HTERT RPE-1 (cell line): ENCODE measurements around the gene CLIP2.
"Not testable (repeated sequence)": the region's sequence is repeated elsewhere in the genome, so short reads cannot be mapped to it uniquely, and the experiment has no call there.

Experiments used
- in situ Hi-C: fragments of 300-500 bp; cut with MboI; formaldehyde crosslinking; loops from 4 replicates; pipeline ENCODE4 v1.14.3; 2020; ENCODE audit warnings: low sequenced_read_pairs

CLIP2 gene

DNA sequence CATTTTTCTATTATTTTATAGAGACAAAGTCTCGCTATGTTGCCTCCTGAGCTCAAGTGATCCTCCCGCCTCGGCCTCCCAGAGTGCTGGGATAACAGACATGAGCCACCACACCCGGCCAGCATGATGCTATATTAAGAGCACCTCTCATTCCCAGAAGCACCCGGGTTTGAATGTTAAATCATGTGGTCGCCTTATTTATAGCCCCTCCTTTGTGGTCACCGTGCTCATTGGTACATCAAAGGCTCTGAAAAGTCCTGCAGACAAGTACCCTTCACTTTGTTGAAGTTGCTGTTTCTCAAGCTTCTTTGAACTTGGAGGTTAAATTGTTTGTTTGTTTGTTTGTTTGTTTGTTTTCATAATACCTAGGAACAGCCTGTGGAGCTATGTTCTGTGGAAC lies 40.0 kb downstream of the CLIP2 start:
- in situ Hi-C loops, result no loop called here

DNA sequence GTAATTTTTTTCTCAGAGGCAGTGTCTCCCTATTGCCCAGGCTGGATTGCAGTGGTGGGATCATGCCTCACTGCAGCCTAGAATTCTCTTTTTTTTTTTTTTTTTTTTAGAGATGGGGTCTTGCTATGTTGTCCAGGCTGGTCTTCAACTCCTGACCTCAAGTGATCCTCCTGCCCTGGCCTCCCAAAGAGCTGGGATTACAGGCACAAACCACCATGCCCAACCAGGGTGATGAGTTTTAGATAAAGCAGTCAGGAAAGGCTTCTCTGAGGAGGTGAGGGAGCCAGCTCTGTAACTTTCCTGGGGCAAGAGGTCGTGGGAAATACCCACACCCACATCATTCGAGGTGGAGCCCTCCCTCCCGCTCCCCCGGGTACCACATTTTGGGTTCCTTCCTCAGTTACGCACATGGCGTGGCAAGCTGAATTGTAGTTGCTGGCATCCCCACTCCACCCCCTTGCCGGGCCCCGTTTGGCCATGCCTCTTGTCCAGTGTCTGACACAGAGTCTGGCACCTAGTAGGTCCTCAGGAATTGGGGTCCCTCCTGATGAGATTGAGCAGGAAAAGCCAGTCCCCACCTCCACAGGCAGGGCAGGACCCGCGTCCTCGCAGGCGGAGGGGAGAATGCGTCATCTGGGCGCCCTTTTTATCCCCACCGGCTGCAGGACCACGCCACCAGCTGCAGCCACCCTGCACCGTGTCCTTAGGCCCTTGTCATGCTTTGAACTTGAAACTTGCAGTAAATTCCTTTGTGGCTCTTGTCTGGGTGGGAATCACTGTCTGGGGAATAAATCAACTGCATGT lies 43.4 kb downstream of the CLIP2 start:
- in situ Hi-C loops, result no loop called here

DNA sequence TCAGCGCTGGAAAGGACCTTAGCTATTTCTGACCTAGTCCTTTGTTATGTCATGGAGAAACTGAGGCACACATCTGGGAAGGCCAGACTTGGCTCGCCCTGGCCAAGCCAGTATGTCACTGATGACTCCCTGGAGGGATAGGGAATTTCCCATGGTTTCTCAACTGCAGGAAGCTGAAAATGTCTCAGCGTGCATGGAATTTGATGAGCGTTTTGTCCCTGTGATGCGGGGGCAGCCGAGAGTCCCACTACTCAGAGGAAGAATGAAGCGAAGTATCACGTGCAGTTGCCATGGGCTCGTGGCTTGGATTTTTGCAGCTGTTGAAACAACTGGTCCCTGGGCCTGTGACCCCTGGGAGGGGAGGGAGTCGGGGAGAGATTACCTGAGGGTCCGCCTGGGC lies 44.8 kb downstream of the CLIP2 start:
- in situ Hi-C loops, result no loop called here

DNA sequence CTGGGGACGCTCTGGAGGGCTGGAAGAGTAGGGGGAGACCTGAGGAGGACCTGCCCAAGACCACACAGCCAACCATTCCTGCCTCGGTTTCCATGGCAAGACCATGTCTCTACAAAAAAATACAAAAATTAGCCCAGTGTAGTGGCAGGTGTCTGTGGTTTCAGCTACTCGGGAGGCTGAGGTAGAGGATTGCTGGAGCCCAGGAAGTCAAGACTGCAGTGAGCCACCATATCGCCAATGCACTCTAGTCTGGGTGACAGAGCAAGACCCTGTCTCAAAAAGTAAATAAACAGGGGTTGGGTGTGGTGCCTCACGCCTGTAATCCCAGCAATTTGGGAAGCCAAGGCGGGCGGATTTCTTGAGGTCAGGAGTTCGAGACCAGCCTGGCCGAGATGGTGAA lies 48.7 kb downstream of the CLIP2 start:
- in situ Hi-C loops, result no loop called here

DNA sequence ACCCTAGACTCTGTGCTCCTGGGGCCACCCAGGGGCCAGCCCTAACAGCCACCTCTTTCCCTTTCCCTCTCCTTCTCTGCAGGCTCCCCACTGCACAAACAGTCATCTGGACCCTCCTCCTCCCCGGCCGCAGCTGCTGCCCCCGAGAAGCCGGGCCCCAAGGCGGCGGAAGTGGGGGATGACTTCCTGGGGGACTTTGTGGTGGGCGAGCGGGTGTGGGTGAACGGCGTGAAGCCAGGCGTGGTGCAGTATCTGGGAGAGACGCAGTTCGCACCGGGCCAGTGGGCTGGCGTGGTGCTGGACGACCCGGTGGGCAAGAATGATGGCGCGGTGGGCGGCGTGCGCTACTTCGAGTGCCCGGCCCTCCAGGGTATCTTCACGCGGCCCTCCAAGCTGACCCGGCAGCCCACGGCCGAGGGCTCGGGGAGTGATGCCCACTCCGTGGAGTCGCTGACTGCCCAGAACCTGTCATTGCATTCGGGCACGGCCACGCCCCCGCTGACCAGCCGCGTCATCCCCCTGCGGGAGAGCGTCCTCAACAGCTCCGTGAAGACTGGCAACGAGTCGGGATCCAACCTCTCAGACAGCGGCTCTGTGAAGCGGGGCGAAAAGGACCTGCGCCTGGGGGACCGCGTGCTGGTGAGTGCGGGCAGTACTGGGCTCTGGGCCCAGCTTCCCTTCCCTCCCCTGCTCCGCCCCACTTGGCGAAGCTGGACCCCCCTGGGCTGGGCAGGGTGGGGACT lies 49.3 kb downstream of the CLIP2 start:
- in situ Hi-C loops, result no loop called here

DNA sequence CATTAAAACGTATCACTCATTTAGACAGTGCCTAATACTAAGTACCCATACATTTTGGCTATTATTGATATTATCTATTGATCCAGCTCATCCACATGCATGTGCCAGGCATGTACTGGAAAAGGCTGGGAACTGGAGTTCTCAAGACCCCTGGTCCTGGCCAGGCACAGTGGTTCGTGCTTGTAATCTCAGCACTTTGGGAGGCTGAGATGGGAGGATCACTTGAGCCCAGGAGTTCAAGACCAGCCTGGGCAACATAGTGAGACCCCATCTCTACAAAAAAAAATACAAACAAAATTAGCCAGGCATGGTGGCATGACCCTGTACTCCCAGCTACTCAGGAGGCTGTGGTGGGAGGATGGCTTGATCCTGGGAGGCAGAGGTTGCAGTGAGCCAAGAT lies 50.4 kb downstream of the CLIP2 start:
- in situ Hi-C loops, result not testable (repeated sequence)

DNA sequence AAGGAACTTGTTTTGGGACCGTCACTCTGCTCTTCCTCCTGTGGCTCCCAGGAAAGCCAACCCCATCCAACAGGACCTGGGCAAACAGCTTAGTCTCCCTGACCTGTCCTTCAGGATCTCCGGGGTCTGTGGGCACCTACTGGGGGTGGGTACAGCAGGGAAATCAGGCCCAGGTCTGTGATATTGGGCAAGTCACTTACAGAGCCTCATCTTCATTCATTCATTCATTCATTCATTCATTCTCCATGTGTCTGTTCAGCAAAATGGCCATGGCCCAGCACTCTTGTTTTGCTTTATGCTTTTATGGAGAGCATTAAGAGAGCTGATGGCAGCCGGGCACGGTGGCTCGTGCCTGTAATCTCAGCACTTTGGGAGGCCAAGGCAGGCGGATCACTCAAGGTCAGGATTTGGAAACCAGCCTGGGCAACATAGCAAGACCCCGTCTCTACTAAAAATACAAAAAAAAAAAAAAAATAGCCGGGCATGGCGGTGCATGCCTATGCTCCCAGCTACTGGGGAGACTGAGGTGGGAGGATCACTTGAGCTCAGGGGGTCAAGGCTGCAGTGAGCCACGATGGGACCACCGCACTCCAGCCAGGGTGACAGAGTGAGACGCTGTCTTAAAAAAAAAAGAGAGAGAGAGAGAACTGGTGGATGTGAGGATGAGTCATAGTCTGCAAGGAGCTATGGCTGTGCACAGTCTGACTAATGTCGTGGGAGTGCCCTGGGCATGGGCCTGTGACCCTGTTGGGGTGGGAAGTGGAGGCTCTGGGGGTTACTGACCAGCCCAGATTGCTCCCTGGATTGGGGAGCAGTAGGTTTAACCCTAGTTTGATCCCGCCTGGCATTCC lies 54.3 kb downstream of the CLIP2 start:
- in situ Hi-C loops, result no loop called here

DNA sequence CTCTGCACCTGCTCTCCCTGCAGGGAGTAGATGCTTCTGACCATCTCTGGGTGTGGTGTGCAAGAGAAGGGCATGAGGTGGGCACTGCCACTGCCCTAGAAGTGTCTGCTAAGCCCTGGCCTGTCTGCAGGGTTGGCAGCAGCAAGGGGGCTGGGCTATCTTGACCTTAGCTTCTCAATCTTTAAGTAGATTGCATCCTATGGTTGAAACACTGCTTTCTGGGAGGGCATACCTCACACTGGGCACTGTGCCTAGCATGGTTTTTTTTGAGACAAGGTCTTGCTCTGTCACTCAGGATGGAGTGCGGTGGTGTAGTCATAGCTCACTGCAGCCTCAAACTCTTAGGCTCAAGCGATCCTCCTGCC lies 54.9 kb downstream of the CLIP2 start:
- in situ Hi-C loops, result no loop called here

DNA sequence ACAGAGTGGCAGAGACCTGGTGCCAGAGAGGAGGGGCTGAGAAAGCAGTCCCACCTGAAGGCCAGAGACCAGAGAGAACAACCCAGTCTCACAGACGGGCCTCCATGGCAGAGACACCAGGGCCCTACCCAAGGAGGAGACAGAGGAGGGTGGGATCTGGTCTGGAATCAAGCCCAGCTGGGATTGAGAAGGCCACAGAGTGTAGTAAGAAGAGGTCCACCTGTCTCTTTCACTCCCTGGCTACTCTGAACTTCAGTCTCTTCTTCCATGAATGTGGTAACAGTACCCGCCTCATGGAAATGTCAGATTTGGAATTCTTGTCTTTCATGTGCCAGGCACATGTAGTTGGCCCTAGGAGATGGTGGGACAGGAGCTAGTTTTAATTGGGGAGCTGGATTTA lies 55.6 kb downstream of the CLIP2 start:
- in situ Hi-C loops, result no loop called here

DNA sequence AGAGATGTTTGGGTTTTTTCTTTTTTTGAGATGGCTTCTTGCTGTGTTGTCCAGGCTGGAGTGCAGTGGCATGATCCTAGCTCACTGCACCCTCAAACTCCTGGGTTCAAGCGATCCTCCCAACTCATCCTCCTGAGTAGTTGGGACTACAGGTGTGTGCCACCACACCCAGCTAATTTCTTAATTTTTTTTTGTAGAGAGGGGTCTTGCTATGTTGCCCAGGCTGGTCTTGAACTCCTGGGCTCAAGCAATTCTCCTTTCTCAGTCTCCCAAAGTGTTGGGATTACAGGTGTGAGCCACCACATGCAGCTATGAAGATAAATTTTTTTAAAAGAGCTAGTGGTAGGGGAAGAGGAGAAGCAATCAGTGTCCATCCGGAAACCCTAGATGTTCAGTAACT lies 56.8 kb downstream of the CLIP2 start:
- in situ Hi-C loops, result no loop called here

DNA sequence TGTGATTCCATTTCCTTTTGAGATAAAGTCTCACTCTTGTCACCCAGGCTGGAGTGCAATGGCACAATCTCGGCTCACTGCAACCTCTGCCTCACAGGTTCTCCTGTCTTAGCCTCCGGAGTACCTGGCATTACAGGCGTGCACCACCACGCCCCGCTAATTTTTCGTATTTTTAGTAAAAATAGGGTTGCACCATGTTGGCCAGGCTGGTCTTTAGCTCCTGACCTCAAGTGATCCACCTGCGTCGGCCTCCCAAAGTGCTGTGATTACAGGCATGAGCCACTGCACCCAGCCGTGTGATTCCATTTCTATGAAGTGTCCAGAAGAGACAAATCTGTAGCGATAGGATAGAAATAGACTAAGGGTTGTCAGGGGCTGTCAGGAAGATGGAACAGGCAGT lies 60.4 kb downstream of the CLIP2 start:
- in situ Hi-C loops, result no loop called here

DNA sequence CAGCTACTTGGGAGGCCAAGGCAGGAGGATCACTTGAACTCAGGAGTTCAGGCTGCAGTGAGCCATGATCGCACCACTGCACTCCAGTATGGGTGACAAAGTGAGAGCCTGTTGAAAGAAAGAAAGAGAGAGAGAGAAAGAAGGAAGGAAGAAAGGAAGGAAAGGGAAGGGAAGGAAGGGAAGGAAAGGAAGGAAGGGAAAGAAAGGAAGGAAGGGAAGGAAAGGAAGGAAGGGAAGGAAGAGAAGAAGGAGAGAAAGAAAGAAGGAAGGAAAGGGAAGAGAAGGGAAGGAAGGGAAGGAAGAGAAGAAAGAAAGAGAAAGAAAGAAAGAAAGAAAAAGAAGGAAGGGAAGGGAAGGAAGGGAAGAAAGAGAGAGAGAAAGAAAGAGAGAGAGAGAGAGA lies 61.5 kb downstream of the CLIP2 start:
- in situ Hi-C loops, result no loop called here

DNA sequence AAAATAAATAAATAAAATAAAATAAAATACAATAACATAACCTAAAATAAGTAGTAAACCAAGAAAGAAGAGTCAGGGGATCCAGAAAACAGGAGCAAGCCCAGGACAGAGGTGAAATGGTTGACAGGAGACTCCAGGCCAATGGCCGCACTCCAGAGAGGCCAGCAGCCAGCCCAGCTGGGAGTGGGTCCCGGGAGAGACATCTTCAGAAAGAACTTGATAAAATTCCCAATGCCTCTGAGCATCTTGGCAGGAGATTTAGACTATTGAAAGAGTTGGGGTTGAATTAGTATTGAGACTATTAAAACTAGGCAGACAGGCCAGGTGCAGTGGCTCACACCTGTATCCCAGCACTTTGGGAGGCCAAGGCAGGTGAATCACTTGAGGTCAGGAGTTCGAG lies 62.6 kb downstream of the CLIP2 start:
- in situ Hi-C loops, result no loop called here

DNA sequence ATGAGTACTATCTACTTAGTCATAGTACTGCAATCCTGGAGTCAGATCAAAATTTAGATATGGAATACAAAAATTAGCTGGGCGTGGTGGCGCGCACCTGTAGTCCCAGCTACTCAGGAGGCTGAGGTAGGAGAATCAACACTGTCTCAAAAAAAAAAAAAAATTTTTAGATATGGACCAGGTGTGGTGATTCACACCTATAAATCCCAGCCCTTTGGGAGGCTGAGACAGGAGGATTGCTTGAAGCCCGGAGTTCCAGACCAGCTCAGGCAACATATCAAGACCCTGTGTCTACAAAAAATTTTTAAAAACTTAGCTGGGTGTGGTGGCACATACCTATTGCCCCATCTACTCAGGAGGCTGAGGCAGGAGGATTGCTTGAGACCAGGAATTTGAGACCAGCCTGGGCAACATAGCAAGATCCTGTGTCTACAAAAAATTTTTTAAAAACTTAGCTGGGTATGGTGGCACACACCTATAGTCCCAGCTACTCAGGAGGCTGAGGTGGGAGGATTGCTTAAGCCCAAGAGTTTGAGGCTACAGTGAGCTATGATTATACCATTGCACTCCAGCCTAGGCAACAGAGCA lies 63.4 kb downstream of the CLIP2 start:
- in situ Hi-C loops, result not testable (repeated sequence)

DNA sequence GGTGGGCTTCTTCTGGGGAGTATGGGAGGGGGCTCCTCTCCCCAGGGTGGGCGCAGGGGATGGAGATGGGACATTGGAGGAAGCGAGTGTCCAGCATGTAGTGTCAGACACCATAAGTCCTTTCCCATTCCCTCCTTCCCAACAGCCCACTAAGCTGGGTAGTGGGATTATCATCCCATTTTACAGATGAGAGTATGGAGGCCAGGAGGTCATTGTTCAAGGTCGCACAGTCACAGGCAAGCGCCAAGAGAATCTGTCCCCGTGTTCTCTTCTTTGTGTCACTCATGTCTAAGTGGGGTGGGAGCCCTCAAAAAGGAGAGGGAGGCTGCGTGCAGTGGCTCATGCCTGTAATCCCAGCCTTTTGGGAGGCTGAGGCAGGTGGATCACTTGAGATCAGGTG lies 64.8 kb downstream of the CLIP2 start:
- in situ Hi-C loops, result no loop called here

DNA sequence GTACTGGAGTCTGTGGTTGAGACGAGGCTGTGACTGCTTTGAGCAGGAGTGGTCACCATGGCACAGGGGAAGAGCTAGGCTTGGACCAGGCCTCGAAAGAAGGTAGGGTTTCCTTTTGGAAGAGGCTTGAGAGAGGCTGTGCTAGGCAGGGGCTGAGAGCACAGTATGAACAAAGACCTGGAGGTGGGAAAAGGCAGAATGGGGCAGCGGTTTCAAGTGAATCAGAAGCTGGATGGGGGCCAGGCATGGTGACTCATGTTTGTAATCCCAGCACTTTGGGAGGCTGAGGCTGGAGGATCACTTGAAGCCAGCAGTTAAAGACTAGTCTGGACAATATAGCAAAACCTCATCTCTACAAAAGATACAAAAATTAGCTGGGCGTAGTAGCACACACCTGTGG lies 65.9 kb downstream of the CLIP2 start:
- in situ Hi-C loops, result no loop called here

DNA sequence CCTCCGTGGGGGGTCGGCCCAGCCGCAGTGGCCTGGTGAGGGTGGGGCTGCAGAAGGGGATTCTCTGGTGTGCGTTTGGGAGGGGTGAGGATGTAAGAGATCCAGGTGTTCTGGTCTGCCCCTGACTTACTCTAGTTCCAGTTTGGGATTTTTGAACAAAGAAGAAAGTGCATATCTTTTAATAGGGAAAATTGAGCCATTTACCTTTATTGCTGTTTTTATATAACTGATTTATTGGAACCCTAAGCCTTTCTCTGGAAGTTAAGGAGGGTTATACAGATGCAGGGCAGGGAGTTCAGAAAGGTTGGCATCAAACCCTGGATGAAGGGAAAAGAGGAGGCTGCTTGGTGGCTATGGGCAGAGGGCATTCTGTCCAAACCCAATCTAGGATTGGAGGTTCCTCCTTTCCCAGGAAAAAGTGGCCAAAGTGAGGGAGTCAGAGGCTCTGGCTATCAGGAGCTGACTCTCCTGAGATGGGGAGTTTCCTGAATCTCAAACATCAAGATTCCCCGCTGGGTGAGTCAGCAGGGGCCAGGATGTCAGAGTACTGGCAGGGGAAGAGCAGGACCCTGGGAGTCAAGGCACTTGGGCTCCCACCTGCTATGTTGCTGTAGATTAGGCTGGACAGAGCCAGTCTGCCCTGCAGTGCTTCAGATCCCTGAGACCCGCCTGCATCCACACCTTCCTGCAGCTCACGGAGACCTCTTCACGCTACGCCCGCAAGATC lies 67.5 kb downstream of the CLIP2 start:
- in situ Hi-C loops, result no loop called here

DNA sequence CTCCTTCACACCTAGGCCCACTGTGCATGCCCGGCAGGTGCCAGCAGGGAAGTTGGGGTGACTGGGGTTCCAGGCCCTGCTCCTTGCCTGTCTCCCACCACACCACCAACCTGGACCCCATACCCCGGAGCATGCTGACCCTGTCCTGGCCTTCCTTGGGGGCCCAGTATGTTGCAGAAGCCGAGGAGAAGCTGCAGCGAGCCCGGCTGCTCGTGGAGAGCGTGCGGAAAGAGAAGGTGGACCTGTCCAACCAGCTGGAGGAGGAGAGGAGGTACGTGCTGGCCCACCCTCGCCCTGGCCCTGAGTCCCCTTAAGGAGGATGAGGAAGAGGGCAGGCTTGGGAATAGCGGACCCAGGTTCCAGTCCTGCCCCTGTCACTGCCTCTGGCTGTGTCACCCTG lies 70.8 kb downstream of the CLIP2 start:
- in situ Hi-C loops, result no loop called here

DNA sequence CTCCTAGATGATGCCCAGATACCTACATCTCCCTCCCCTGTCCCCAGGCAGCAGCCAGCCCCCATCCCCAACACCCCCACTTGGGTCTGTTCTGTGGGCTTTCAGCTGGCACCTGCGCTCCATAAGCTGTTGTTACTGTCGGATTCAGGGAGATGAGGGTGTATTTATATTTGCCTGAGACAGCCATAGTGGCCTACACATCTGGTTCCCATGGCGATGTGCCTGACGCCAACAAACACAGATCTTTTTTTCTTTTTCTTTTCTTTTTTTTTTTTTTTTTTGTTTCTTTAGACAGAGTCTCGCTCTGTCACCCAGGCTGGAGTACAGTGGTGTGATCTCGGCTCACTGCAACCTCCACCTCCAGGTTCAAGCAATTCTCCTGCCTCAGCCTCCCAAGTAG lies 73.1 kb downstream of the CLIP2 start:
- in situ Hi-C loops, result no loop called here

DNA sequence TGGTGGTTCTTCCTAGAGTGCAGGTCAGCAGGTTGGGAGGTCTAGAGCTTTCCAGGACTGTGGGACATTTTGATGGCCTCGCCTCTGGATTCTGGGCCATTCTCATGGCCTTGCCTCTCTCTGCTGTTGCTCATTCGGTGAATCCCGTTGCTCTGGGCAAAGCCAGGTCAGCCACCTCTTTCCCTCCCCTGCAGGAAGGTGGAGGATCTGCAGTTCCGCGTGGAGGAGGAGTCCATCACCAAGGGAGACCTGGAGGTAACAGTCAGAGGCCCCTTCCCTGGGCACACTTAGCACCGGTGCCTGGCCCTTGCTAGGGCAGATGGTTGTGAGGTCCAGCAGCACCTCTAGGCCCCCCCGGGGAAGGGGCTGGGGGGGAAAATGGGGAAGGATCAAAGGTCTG lies 74.9 kb downstream of the CLIP2 start:
- in situ Hi-C loops, result no loop called here
